GM19467 (cell line): ENCODE data around the gene HSP90B1.

Experiments
- ATAC-seq: cut with Tn5 transposase; IDR thresholded peaks from one replicate; pipeline ENCODE4 v1.9.1; 2021; ENCODE audit warnings: mild to moderate bottlenecking, moderate library complexity; ENCODE audit not compliant: unreplicated experiment

Gene HSP90B1

GRCh38 chr12:103929046-103929783 is 995 bp upstream of the HSP90B1 start:
- peak; percentile 12 for ATAC-seq

- ATAC-seq, result no peak
Measured at GRCh38 chr12:103929784-103930033, 501 bp upstream of the HSP90B1 start.

- ATAC-seq, result no peak
Measured at GRCh38 chr12:103930787-103931735, 851 bp downstream of the HSP90B1 start.

- ATAC-seq, result no peak
Measured at GRCh38 chr12:103933237-103933636, 3.0 kb downstream of the HSP90B1 start.

GRCh38 chr12:103936679-103937078 is 6.5 kb downstream of the HSP90B1 start:
- ATAC-seq, result no peak

GRCh38 chr12:103944964-103945363 is 14.8 kb downstream of the HSP90B1 start:
- ATAC-seq, result no peak

- no peak for ATAC-seq
Measured at GRCh38 chr12:103947871-103948555, 17.8 kb downstream of the HSP90B1 start.

- no peak for ATAC-seq
Measured at GRCh38 chr12:103948746-103949406, 18.7 kb downstream of the HSP90B1 start.

GRCh38 chr12:103952497-103952896 is 22.3 kb downstream of the HSP90B1 start:
- ATAC-seq, result no peak

GRCh38 chr12:103955811-103956508 is 25.8 kb downstream of the HSP90B1 start:
- no peak for ATAC-seq

GRCh38 chr12:103956509-103957027 is 26.4 kb downstream of the HSP90B1 start:
- peak; percentile 12 for ATAC-seq

GRCh38 chr12:103957865-103958388 is 27.7 kb downstream of the HSP90B1 start:
- no peak for ATAC-seq

- no peak for ATAC-seq
Measured at GRCh38 chr12:103958621-103959020, 28.4 kb downstream of the HSP90B1 start.

- no peak for ATAC-seq
Measured at GRCh38 chr12:103960616-103961227, 30.5 kb downstream of the HSP90B1 start.

- no peak for ATAC-seq
Measured at GRCh38 chr12:103962493-103962892, 32.3 kb downstream of the HSP90B1 start.

- no peak for ATAC-seq
Measured at GRCh38 chr12:103964805-103965204, 34.6 kb downstream of the HSP90B1 start.

GRCh38 chr12:103965255-103965589 is 35.0 kb downstream of the HSP90B1 start:
- no peak for ATAC-seq

- ATAC-seq, result peak; percentile 91
Measured at GRCh38 chr12:103965590-103966504, 35.6 kb downstream of the HSP90B1 start, which contains the start of gene TDG. TSS of gene TDG (plus strand) at chr12:103965872. CDS start at chr12:103966038, 166 bp downstream.
